ENCODE results near the gene UBL4B. TPM values are rescaled to one million over a fixed set of nuclear protein-coding genes. Genes with fewer than 3 reads are reported as not detected.

The UBL4B gene
- total RNA-seq, 2 experiments from 2014 or later = not detected

DNA sequence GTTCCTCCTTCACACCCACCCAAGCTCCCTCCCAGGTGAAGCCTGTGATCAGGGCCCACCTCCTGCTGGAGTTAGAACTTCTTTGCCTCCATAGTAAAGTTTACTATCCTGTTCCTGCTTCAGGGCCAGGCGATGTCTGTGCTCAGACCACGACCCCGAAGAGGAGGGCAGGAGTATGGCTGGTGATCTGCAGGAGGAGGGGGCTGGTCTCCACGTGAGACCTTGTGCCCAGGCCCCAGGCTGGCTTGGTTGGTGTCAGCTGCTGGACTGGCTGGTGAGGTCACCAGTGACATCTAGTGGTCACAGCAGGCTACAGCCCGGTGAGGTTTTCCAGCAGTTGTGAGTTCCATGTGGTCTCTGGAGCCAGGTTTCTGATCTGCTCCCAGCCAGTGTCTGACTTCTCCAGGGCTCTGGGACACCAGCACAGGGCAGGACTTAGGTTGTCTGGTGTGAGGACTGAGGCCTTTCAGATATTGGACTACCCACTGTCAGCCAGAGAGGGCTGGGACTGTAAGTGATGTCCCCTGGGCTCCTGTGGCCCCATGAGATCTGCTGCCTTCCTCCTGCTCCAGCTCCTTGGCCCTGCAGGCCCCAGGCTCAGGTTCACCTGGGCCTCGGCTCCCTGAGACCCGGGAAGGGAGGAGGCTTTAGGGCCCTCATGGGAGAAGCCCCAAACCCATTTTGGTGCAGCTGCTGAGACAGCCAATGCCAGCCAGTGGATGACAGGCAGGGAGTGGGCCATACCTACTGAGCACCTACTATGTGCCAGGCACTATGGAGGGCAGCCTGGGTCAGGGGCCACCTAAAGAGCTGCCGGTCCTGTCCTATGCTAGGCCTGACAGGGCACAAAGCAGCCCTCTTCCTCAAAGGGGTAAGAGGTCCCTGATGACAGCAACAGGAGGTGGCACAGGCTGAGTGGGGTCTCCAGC, 6.0 kb upstream of the UBL4B start:
- H3K4me3 ChIP-seq (ENCODE audit: low read depth, low read length, poor library complexity, severe bottlenecking) = no peak overlapping the region
- CTCF ChIA-PET (ENCODE audit: unreplicated experiment) = interaction anchor here (0.7 to 1.8 kb wide), 6 partner anchors 9 to 242 kb away, joined by 4 to 18 read pairs (median 6); no protein-coding TSS in a partner anchor
- no peaks in the 10 kb centered on the region for H3K79me2 ChIP-seq (ENCODE audit: insufficient read depth, low read depth, low read length)
- peak; percentile 78 for DNase-seq (ENCODE audit: low spot score)
- H3K4me2 ChIP-seq (ENCODE audit: low read length) = no peak overlapping the region
- H3K9me2 ChIP-seq (ENCODE audit: insufficient read depth, low read length) = no peaks in the 10 kb centered on the region
- POLR2A ChIA-PET = interaction anchor here (0.6 to 0.9 kb wide), 2 partner anchors 18 to 47 kb away, joined by 3 to 5 read pairs; no protein-coding TSS in a partner anchor
- no TSS peak for BruUV-seq (replicated peaks)
- no peaks in the 10 kb centered on the region for H3K36me3 ChIP-seq (ENCODE audit: insufficient read depth, low read length)
- intact Hi-C loops (cut with micrococcal nuclease; ENCODE audit: unreplicated experiment) = loop anchor here (1.0 kb wide), 3 partner anchors 18 to 77 kb away; no protein-coding TSS in a partner anchor
- TF ChIP-seq, protein P1, sequence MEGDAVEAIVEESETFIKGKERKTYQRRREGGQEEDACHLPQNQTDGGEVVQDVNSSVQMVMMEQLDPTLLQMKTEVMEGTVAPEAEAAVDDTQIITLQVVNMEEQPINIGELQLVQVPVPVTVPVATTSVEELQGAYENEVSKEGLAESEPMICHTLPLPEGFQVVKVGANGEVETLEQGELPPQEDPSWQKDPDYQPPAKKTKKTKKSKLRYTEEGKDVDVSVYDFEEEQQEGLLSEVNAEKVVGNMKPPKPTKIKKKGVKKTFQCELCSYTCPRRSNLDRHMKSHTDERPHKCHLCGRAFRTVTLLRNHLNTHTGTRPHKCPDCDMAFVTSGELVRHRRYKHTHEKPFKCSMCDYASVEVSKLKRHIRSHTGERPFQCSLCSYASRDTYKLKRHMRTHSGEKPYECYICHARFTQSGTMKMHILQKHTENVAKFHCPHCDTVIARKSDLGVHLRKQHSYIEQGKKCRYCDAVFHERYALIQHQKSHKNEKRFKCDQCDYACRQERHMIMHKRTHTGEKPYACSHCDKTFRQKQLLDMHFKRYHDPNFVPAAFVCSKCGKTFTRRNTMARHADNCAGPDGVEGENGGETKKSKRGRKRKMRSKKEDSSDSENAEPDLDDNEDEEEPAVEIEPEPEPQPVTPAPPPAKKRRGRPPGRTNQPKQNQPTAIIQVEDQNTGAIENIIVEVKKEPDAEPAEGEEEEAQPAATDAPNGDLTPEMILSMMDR (conservative IDR thresholded peaks at IDR 0.05; ENCODE audit: low read length) = peak; percentile 90
- TF ChIP-seq EZH2phosphoT487 (IDR thresholded peaks at IDR 0.05; ENCODE audit: borderline replicate concordance, low read depth, low read length) = no peak
- no peak overlapping the region for H3K27ac ChIP-seq (ENCODE audit: low read depth, low read length, poor library complexity, severe bottlenecking)
- H3K9me3 ChIP-seq (ENCODE audit: low read length) = no peaks in the 10 kb centered on the region
- no peaks in the 10 kb centered on the region for H4K20me1 ChIP-seq (ENCODE audit: insufficient read depth, low read length)
- H3K4me1 ChIP-seq (ENCODE audit: insufficient read depth, low read length, poor library complexity, severe bottlenecking) = peaks cover 18% of the 10 kb centered on the region
- H2AFZ ChIP-seq (ENCODE audit: low read length) = 0 out of 2 replicates have a peak overlapping the region, but pooled peaks have one; percentile 38

DNA sequence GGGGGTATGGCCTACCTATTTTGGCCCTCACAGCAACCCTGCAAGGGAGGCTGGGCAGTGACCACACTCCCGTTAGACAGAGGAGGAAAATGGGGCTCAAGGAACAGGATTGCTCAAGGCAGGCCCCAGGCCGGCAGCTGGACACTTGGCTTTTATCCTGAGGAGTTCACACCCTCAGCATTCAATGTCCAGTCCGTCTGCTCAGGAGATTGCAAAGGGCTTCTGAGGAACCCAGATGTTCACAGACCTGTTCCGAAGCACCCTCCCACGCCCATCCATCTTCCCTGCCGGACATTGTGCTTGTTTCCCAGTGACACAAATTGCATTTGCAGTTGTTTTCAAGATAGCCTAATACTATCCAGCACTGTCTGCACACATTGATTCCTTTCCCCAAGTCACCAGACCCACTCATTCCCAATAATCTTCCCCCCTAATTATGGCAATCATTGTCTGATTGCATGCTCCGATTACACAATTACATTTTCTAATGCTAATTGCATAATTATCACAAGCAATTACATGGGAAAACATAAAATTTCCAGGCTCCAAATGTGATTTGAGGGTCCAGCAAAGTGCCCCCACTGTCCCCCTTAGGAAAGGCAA, 4.3 kb upstream of the UBL4B start:
- Histone ChIP-seq H3K9me2 (ENCODE audit: insufficient read depth, low read length) (no peaks in the 10 kb centered on the region), H3K4me3 (ENCODE audit: low read depth, low read length, poor library complexity, severe bottlenecking) (no peak overlapping the region), H2AFZ (ENCODE audit: low read length) (no peak overlapping the region), H3K4me1 (ENCODE audit: insufficient read depth, low read length, poor library complexity, severe bottlenecking) (peaks cover 1% of the 10 kb centered on the region), H4K20me1 (ENCODE audit: insufficient read depth, low read length) (no peaks in the 10 kb centered on the region), H3K9me3 (ENCODE audit: low read length) (no peaks in the 10 kb centered on the region), H3K36me3 (ENCODE audit: insufficient read depth, low read length) (no peaks in the 10 kb centered on the region), H3K27ac (ENCODE audit: low read depth, low read length, poor library complexity, severe bottlenecking) (no peak overlapping the region), H3K79me2 (ENCODE audit: insufficient read depth, low read depth, low read length) (no peaks in the 10 kb centered on the region), H3K4me2 (ENCODE audit: low read length) (no peak overlapping the region)
- intact Hi-C loops (cut with micrococcal nuclease; ENCODE audit: unreplicated experiment) = no loop called here
- CTCF ChIA-PET (ENCODE audit: unreplicated experiment) = no interaction called here
- POLR2A ChIA-PET = no interaction called here
- DNase-seq (ENCODE audit: low spot score) = no peak
- BruUV-seq (replicated peaks) = no TSS peak
- TF ChIP-seq, protein P1 (conservative IDR thresholded peaks at IDR 0.05; ENCODE audit: low read length) = no peak
- no peak for TF ChIP-seq EZH2phosphoT487 (IDR thresholded peaks at IDR 0.05; ENCODE audit: borderline replicate concordance, low read depth, low read length)

All from OCI-LY7 (cell line).